GM18508 (cell line): ENCODE data around the gene POU2F1.

Experiments used
- ATAC-seq: cut with Tn5 transposase; IDR thresholded peaks from one replicate; pipeline ENCODE4 v1.9.1; 2021; ENCODE audit warnings: moderate number of reproducible peaks; ENCODE audit not compliant: insufficient read depth, unreplicated experiment

POU2F1 gene

GRCh38 chr1:167404161-167404888 is 183.6 kb downstream of the POU2F1 start:
- ATAC-seq, result no peak

GRCh38 chr1:167404908-167405307 is 184.2 kb downstream of the POU2F1 start:
- no peak for ATAC-seq

GRCh38 chr1:167408355-167408754 is 187.7 kb downstream of the POU2F1 start:
- no peak for ATAC-seq

GRCh38 chr1:167409183-167409582 is 188.5 kb downstream of the POU2F1 start:
- ATAC-seq, result no peak

- no peak for ATAC-seq
These were observed 191.4 kb downstream of the POU2F1 start for GRCh38 chr1:167412072-167412471.

GRCh38 chr1:167412920-167413319 is 192.2 kb downstream of the POU2F1 start:
- ATAC-seq, result no peak

- no peak for ATAC-seq
These were observed 192.6 kb downstream of the POU2F1 start for GRCh38 chr1:167413328-167413727.

- ATAC-seq, result no peak
These were observed 195.8 kb downstream of the POU2F1 start for GRCh38 chr1:167416506-167416905.

GRCh38 chr1:167418391-167418790 is 197.7 kb downstream of the POU2F1 start:
- ATAC-seq, result no peak

GRCh38 chr1:167419245-167419644 is 198.6 kb downstream of the POU2F1 start:
- no peak for ATAC-seq

GRCh38 chr1:167420510-167420909 is 199.8 kb downstream of the POU2F1 start:
- ATAC-seq, result no peak

- ATAC-seq, result no peak
These were observed 203.3 kb downstream of the POU2F1 start for GRCh38 chr1:167423684-167424619.

GRCh38 chr1:167425482-167425881 is 204.8 kb downstream of the POU2F1 start:
- no peak for ATAC-seq

GRCh38 chr1:167426716-167427115 is 206.0 kb downstream of the POU2F1 start:
- ATAC-seq, result no peak

GRCh38 chr1:167427848-167428247 is 207.2 kb downstream of the POU2F1 start:
- no peak for ATAC-seq

- no peak for ATAC-seq
These were observed 207.7 kb downstream of the POU2F1 start for GRCh38 chr1:167428395-167428794.

- no peak for ATAC-seq
These were observed 208.9 kb downstream of the POU2F1 start for GRCh38 chr1:167429612-167430011.

- no peak for ATAC-seq
These were observed 209.6 kb downstream of the POU2F1 start for GRCh38 chr1:167430134-167430848.

GRCh38 chr1:167430849-167431242 is 210.2 kb downstream of the POU2F1 start:
- ATAC-seq, result no peak

GRCh38 chr1:167431261-167431908 is 210.7 kb downstream of the POU2F1 start:
- ATAC-seq, result no peak
